Mammary epithelial cell (primary cell): Measurements from ENCODE around the gene SPECC1L.

Experiments used
- EZH2 ChIP-seq: IDR thresholded peaks from 2 replicates; pipeline ENCODE4 v1.6.1; 2012; ENCODE audit warnings: low read length, inconsistent platforms, borderline replicate concordance
- TF ChIP-seq, protein P1 (sequence below), 2 donors: IDR thresholded peaks in 1 of 2; conservative IDR thresholded peaks in 1 of 2; 2 replicates each; pipeline ENCODE4 v1.5.1; 2011 to 2012; ENCODE audit warnings: inconsistent platforms in 2 of 2, low read length in 2 of 2, mild to moderate bottlenecking in 2 of 2, control low read depth in 1 of 2, low read depth in 1 of 2; ENCODE audit not compliant: insufficient read depth in 1 of 2; ENCODE audit errors: extremely low read depth in 1 of 2

DNA sequence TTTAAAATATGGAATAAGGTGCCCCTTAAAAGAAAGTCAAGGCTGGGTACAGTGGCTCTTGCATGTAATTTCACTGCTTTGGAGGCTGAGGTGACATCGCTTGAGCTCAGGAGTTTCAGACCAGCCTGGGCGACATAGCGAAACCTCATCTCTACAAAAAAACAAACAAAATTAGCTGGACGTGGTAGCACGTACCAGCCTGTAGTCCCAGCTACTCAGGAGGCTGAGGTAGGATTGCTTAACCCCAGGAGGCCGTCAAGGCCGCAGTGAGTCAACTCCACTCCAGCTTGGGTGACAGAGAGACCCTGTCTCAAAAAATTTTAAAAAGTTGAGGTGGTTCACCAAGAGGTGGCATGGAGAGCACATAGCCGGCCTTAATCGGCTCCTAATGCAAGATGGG is 139.1 kb downstream of the SPECC1L start:
- TF ChIP-seq, protein P1, sequence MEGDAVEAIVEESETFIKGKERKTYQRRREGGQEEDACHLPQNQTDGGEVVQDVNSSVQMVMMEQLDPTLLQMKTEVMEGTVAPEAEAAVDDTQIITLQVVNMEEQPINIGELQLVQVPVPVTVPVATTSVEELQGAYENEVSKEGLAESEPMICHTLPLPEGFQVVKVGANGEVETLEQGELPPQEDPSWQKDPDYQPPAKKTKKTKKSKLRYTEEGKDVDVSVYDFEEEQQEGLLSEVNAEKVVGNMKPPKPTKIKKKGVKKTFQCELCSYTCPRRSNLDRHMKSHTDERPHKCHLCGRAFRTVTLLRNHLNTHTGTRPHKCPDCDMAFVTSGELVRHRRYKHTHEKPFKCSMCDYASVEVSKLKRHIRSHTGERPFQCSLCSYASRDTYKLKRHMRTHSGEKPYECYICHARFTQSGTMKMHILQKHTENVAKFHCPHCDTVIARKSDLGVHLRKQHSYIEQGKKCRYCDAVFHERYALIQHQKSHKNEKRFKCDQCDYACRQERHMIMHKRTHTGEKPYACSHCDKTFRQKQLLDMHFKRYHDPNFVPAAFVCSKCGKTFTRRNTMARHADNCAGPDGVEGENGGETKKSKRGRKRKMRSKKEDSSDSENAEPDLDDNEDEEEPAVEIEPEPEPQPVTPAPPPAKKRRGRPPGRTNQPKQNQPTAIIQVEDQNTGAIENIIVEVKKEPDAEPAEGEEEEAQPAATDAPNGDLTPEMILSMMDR (conservative IDR thresholded peaks at IDR 0.05 in 1 of 2, IDR thresholded peaks at IDR 0.05 in 1 of 2; ENCODE audit: extremely low read depth in 1 of 2, insufficient read depth in 1 of 2, low read depth in 1 of 2, low read length in 2 of 2), result no peak
- TF ChIP-seq EZH2, result no peak
